CD14-positive monocyte (primary cell): Measurements from ENCODE around the gene CERKL. TPM values are rescaled to one million over a fixed set of nuclear protein-coding genes. Genes with fewer than 3 reads are reported as not detected.

ENCODE experiments used
- DNase-seq, 3 donors: peaks; one replicate each; pipeline ENCODE4 v3.0.0-alpha.2; 2011 to 2022
- H2AFZ ChIP-seq: 2 replicates; pipeline ENCODE4 v1.6.0; 2012; ENCODE audit warnings: mild to moderate bottlenecking, low read depth, low read length, inconsistent platforms; ENCODE audit not compliant: insufficient read depth, poor library complexity, severe bottlenecking
- H3K27ac ChIP-seq, 2 donors: 1 replicate in 1 of 2; 2 replicates in 1 of 2; pipeline ENCODE4 v1.5.1; 2012 to 2013; ENCODE audit warnings: low read length in 2 of 2, control low read depth in 1 of 2, inconsistent platforms in 1 of 2, low read depth in 1 of 2, mild to moderate bottlenecking in 1 of 2
- H3K27me3 ChIP-seq, 2 donors: one replicate each; pipeline versions ENCODE4 v1.6.0 to v1.6.1; 2011 to 2013; ENCODE audit warnings: low read length in 2 of 2; ENCODE audit not compliant: control insufficient read depth in 2 of 2, insufficient read depth in 2 of 2
- H3K36me3 ChIP-seq, 2 donors: replicated peaks in 1 of 2; 1 replicate in 1 of 2; 2 replicates in 1 of 2; pipeline versions ENCODE4 v1.5.1 to v1.6.1; 2012 to 2013; ENCODE audit warnings: low read length in 2 of 2, control low read depth in 1 of 2, inconsistent platforms in 1 of 2, mild to moderate bottlenecking in 1 of 2; ENCODE audit not compliant: insufficient read depth in 2 of 2, control insufficient read depth in 1 of 2
- H3K4me1 ChIP-seq, 2 donors: 1 replicate in 1 of 2; 2 replicates in 1 of 2; pipeline versions ENCODE4 v1.5.1 to v1.6.1; 2012 to 2013; ENCODE audit warnings: low read length in 2 of 2, control low read depth in 1 of 2, inconsistent platforms in 1 of 2, mild to moderate bottlenecking in 1 of 2, moderate library complexity in 1 of 2; ENCODE audit not compliant: insufficient read depth in 2 of 2, control insufficient read depth in 1 of 2
- H3K4me2 ChIP-seq: replicated peaks from 2 replicates; pipeline ENCODE3; 2012; ENCODE audit warnings: low read length, moderate library complexity, mild to moderate bottlenecking; ENCODE audit not compliant: poor library complexity, severe bottlenecking; ENCODE audit errors: extremely low read depth
- H3K4me3 ChIP-seq, 3 experiments: fragments of 200-600 bp in 1 of 3; sonication (generic) in 1 of 3; replicated peaks in 1 of 3; 1 replicate in 2 of 3; 2 replicates in 1 of 3; pipeline ENCODE4 v1.5.1; 2011 to 2013; ENCODE audit warnings: low read length in 3 of 3, mild to moderate bottlenecking in 3 of 3, control low read depth in 2 of 3, low read depth in 2 of 3, inconsistent platforms in 1 of 3, moderate library complexity in 1 of 3
- H3K79me2 ChIP-seq: 2 replicates; pipeline ENCODE4 v1.6.0; 2012; ENCODE audit warnings: mild to moderate bottlenecking, control low read depth, inconsistent platforms, low read length, moderate library complexity; ENCODE audit not compliant: insufficient read depth
- H3K9ac ChIP-seq: 2 replicates; pipeline ENCODE4 v1.6.0; 2017; ENCODE audit warnings: low read length, mild to moderate bottlenecking; ENCODE audit not compliant: insufficient read depth, poor library complexity, severe bottlenecking
- H3K9me3 ChIP-seq, 2 donors: replicated peaks in 1 of 2; 1 replicate in 1 of 2; 2 replicates in 1 of 2; pipeline versions ENCODE4 v1.5.1 to v1.6.1; 2012 to 2013; ENCODE audit warnings: low read length in 2 of 2, control low read depth in 1 of 2; ENCODE audit not compliant: control insufficient read depth in 1 of 2, insufficient read depth in 1 of 2
- H4K20me1 ChIP-seq: 2 replicates; pipeline ENCODE4 v1.6.0; 2012; ENCODE audit warnings: mild to moderate bottlenecking, low read length, control low read depth, moderate library complexity; ENCODE audit not compliant: insufficient read depth
- H3K27ac Mint-ChIP-seq, 7 donors: one replicate each; pipeline ENCODE4 v1.8.0; 2020; ENCODE audit warnings: mild to moderate bottlenecking in 7 of 7, mixed read lengths in 7 of 7, moderate library complexity in 6 of 7, inconsistent platforms in 2 of 7
- H3K27me3 Mint-ChIP-seq, 3 donors: one replicate each; pipeline ENCODE4 v1.8.0; 2021 to 2022; ENCODE audit warnings: low read depth in 3 of 3, mild to moderate bottlenecking in 3 of 3, mixed read lengths in 3 of 3, moderate library complexity in 3 of 3, inconsistent platforms in 1 of 3
- H3K36me3 Mint-ChIP-seq, 2 donors: one replicate each; pipeline ENCODE4 v1.8.0; 2020; ENCODE audit warnings: mixed read lengths in 2 of 2, inconsistent platforms in 1 of 2, mild to moderate bottlenecking in 1 of 2
- H3K4me1 Mint-ChIP-seq: one replicate; pipeline ENCODE4 v1.8.0; 2020; ENCODE audit warnings: mild to moderate bottlenecking, mixed read lengths
- H3K4me3 Mint-ChIP-seq, 2 donors: one replicate each; pipeline ENCODE4 v1.8.0; 2020; ENCODE audit warnings: mild to moderate bottlenecking in 2 of 2, mixed read lengths in 2 of 2, moderate library complexity in 1 of 2
- H3K9me3 Mint-ChIP-seq, 7 donors: one replicate each; pipeline ENCODE4 v1.8.0; 2020 to 2022; ENCODE audit warnings: mixed read lengths in 7 of 7, mild to moderate bottlenecking in 6 of 7, moderate library complexity in 6 of 7, inconsistent platforms in 2 of 7
- CTCF ChIP-seq: fragments of 200-600 bp; IDR thresholded peaks from one replicate; pipeline ENCODE4 v1.8.0; 2022; ENCODE audit warnings: antibody characterized with exemption, mild to moderate bottlenecking
- WGBS: methylation state at CpG from one replicate; pipeline ENCODE4 v1.1.5; 2013; ENCODE audit warnings: missing lambda C conversion rate; ENCODE audit not compliant: insufficient coverage; 5-methylcytosine and 5-hydroxymethylcytosine counted together
- intact Hi-C, 2 donors: fragments of 100-400 bp; cut with micrococcal nuclease; formaldehyde crosslinking; loops; one replicate each; pipeline versions ENCODE4 v1.15.0 to v1.15.1; 2023
- polyA plus RNA-seq, 3 donors: library from polyadenylated mRNA; depleted of rRNA in 1 of 3; unstranded in 2 of 3; stranded (reverse) in 1 of 3; fragments of 300-500 nt in 2 of 3; fragments of >200 nt in 1 of 3; fragmentation: Illumina TruSeq in 2 of 3; gene quantifications; 1 replicate in 2 of 3; 2 replicates in 1 of 3; pipeline ENCODE4 v1.2.3, GENCODE V29; 2012 to 2021

Gene CERKL
- polyA plus RNA-seq, 3 donors = 0.12 to 16.3 (median 8.6) TPM

- H3K9ac ChIP-seq = no peak overlapping the region
- no peaks in the 10 kb centered on the region for H3K9me3 ChIP-seq
- no peaks in the 10 kb centered on the region for H4K20me1 ChIP-seq
- Mint-ChIP-seq H3K27me3 (peaks cover 0 to 5% (median 2%) of the 10 kb centered on the region in 3 donors), H3K27ac (no peak overlapping the region), H3K4me3 (no peak overlapping the region), H3K36me3 (no peaks in the 10 kb centered on the region), H3K4me1 (no peaks in the 10 kb centered on the region), H3K9me3 (peaks cover 0 to 2% (median 0%) of the 10 kb centered on the region in 7 donors)
- no CpG with 5 or more reads among the region's 1 CpG for WGBS
- no peaks in the 10 kb centered on the region for H3K79me2 ChIP-seq
- H3K4me3 ChIP-seq = no peak overlapping the region
- intact Hi-C loops = no loop called here
- H2AFZ ChIP-seq = no peak overlapping the region
- DNase-seq = no peak
- no peaks in the 10 kb centered on the region for H3K36me3 ChIP-seq
- H3K27me3 ChIP-seq = no peaks in the 10 kb centered on the region
- no peaks in the 10 kb centered on the region for H3K4me1 ChIP-seq
- H3K27ac ChIP-seq = no peak overlapping the region
- TF ChIP-seq CTCF = no peak
- H3K4me2 ChIP-seq = no peak overlapping the region
Measured at GRCh38 chr2:181616715-181617114, 40.2 kb downstream of the CERKL start.

GRCh38 chr2:181614874-181615638, 41.8 kb downstream of the CERKL start:
- peaks cover 0 to 2% (median 0%) of the 10 kb centered on the region in 7 donors for H3K9me3 Mint-ChIP-seq
- Histone ChIP-seq H3K4me2 (no peak overlapping the region), H2AFZ (no peak overlapping the region), H3K4me1 (no peaks in the 10 kb centered on the region), H3K9me3 (no peaks in the 10 kb centered on the region), H3K4me3 (no peak overlapping the region), H3K79me2 (no peaks in the 10 kb centered on the region), H3K27ac (no peak overlapping the region), H3K9ac (no peak overlapping the region), H3K36me3 (no peaks in the 10 kb centered on the region), H4K20me1 (no peaks in the 10 kb centered on the region), H3K27me3 (no peaks in the 10 kb centered on the region)
- H3K27me3 Mint-ChIP-seq = peaks cover 0 to 5% (median 2%) of the 10 kb centered on the region in 3 donors
- H3K36me3 Mint-ChIP-seq = no peaks in the 10 kb centered on the region
- 86% methylated on average over 5 of the region's 7 CpGs for WGBS
- DNase-seq = no peak
- H3K4me1 Mint-ChIP-seq = no peaks in the 10 kb centered on the region
- H3K27ac Mint-ChIP-seq = no peak overlapping the region
- no peak overlapping the region for H3K4me3 Mint-ChIP-seq
- intact Hi-C loops = no loop called here
- TF ChIP-seq CTCF = no peak
